HUES6 (cell line): ENCODE data around the gene TFB1M.

Experiments used
- H3K27ac ChIP-seq: 2 replicates; pipeline ENCODE4 v1.7.0; 2013; ENCODE audit warnings: low read depth, mild to moderate bottlenecking, low read length, inconsistent platforms
- H3K27me3 ChIP-seq: 2 replicates; pipeline ENCODE4 v1.6.1; 2013; ENCODE audit warnings: low read length; ENCODE audit not compliant: control insufficient read depth, insufficient read depth
- H3K36me3 ChIP-seq: 2 replicates; pipeline ENCODE4 v1.6.1; 2013; ENCODE audit warnings: low read length; ENCODE audit not compliant: control insufficient read depth, insufficient read depth
- H3K4me1 ChIP-seq: 2 replicates; pipeline ENCODE4 v1.6.1; 2013; ENCODE audit warnings: low read length; ENCODE audit not compliant: control insufficient read depth, insufficient read depth
- H3K4me3 ChIP-seq: 2 replicates; pipeline ENCODE4 v1.5.1; 2013; ENCODE audit warnings: low read depth, low read length
- H3K9ac ChIP-seq: one replicate; pipeline ENCODE4 v1.6.1; 2013; ENCODE audit warnings: mild to moderate bottlenecking, low read length
- H3K9me3 ChIP-seq: 2 replicates; pipeline ENCODE4 v1.6.1; 2013; ENCODE audit warnings: low read depth, low read length; ENCODE audit not compliant: control insufficient read depth, insufficient read depth

TFB1M gene

GRCh38 chr6:155248008-155249001, 66.0 kb downstream of the TFB1M start:
- no peaks in the 10 kb centered on the region for H3K27me3 ChIP-seq
- peaks cover 51% of the 10 kb centered on the region for H3K36me3 ChIP-seq
- peak overlapping the region; percentile 20; the same call in 1 of the 2 replicates for H3K27ac ChIP-seq
- H3K4me1 ChIP-seq = peaks cover 15% of the 10 kb centered on the region; the same call in 1 of the 2 replicates
- H3K9ac ChIP-seq = peak overlapping the region; percentile 21
- H3K4me3 ChIP-seq = no peak overlapping the region
- no peaks in the 10 kb centered on the region for H3K9me3 ChIP-seq

- peak overlapping the region; percentile 21 for H3K9ac ChIP-seq
- H3K27ac ChIP-seq = no peak overlapping the region
- peaks cover 50% of the 10 kb centered on the region for H3K36me3 ChIP-seq
- no peaks in the 10 kb centered on the region for H3K27me3 ChIP-seq
- no peak overlapping the region for H3K4me3 ChIP-seq
- no peaks in the 10 kb centered on the region for H3K9me3 ChIP-seq
- H3K4me1 ChIP-seq = peaks cover 8% of the 10 kb centered on the region; the same call in 1 of the 2 replicates
Measured at GRCh38 chr6:155247618-155248007, 66.7 kb downstream of the TFB1M start.

GRCh38 chr6:155246825-155247224, 67.5 kb downstream of the TFB1M start:
- Histone ChIP-seq H3K27me3 (no peaks in the 10 kb centered on the region), H3K27ac (no peak overlapping the region), H3K36me3 (peaks cover 44% of the 10 kb centered on the region), H3K4me3 (no peak overlapping the region), H3K4me1 (peaks cover 4% of the 10 kb centered on the region; the same call in 1 of the 2 replicates), H3K9ac (no peak overlapping the region), H3K9me3 (no peaks in the 10 kb centered on the region)

GRCh38 chr6:155245831-155246230, 68.5 kb downstream of the TFB1M start:
- Histone ChIP-seq H3K4me1 (peaks cover 4% of the 10 kb centered on the region; the same call in 1 of the 2 replicates), H3K9me3 (no peaks in the 10 kb centered on the region), H3K9ac (no peak overlapping the region), H3K27me3 (no peaks in the 10 kb centered on the region), H3K36me3 (peaks cover 37% of the 10 kb centered on the region), H3K4me3 (no peak overlapping the region), H3K27ac (no peak overlapping the region)

- Histone ChIP-seq H3K27ac (no peak overlapping the region), H3K4me1 (peaks cover 4% of the 10 kb centered on the region; the same call in 1 of the 2 replicates), H3K9ac (no peak overlapping the region), H3K4me3 (no peak overlapping the region), H3K9me3 (peaks cover under 1% of the 10 kb centered on the region; the same call in 1 of the 2 replicates), H3K36me3 (peaks cover 35% of the 10 kb centered on the region), H3K27me3 (no peaks in the 10 kb centered on the region)
Measured at GRCh38 chr6:155245193-155245592, 69.1 kb downstream of the TFB1M start.

- Histone ChIP-seq H3K36me3 (peaks cover 33% of the 10 kb centered on the region), H3K4me1 (peaks cover 4% of the 10 kb centered on the region; the same call in 1 of the 2 replicates)
Measured at GRCh38 chr6:155244434-155244833, 69.8 kb downstream of the TFB1M start.

GRCh38 chr6:155241966-155242365, 72.3 kb downstream of the TFB1M start:
- no peaks in the 10 kb centered on the region for H3K27me3 ChIP-seq
- H3K36me3 ChIP-seq = peaks cover 30% of the 10 kb centered on the region
- no peak overlapping the region for H3K9ac ChIP-seq

More at GRCh38 chr6:155244434-155244833, 69.8 kb downstream of the TFB1M start:
- no peak overlapping the region for H3K27ac ChIP-seq
- H3K9me3 ChIP-seq = peaks cover 8% of the 10 kb centered on the region
- no peaks in the 10 kb centered on the region for H3K27me3 ChIP-seq
- no peak overlapping the region for H3K4me3 ChIP-seq
- H3K9ac ChIP-seq = no peak overlapping the region

GRCh38 chr6:155240905-155241600, 73.2 kb downstream of the TFB1M start:
- no peak overlapping the region for H3K4me3 ChIP-seq

More at GRCh38 chr6:155241966-155242365, 72.3 kb downstream of the TFB1M start:
- Histone ChIP-seq H3K4me3 (no peak overlapping the region), H3K27ac (no peak overlapping the region), H3K4me1 (no peaks in the 10 kb centered on the region), H3K9me3 (peaks cover 33% of the 10 kb centered on the region)

GRCh38 chr6:155237613-155238012, 76.7 kb downstream of the TFB1M start:
- Histone ChIP-seq H3K36me3 (peaks cover 13% of the 10 kb centered on the region), H3K27ac (no peak overlapping the region), H3K4me3 (no peak overlapping the region), H3K4me1 (no peaks in the 10 kb centered on the region), H3K9ac (no peak overlapping the region), H3K9me3 (peaks cover 37% of the 10 kb centered on the region), H3K27me3 (no peaks in the 10 kb centered on the region)

More at GRCh38 chr6:155240905-155241600, 73.2 kb downstream of the TFB1M start:
- Histone ChIP-seq H3K27me3 (no peaks in the 10 kb centered on the region), H3K9ac (no peak overlapping the region), H3K4me1 (no peaks in the 10 kb centered on the region), H3K9me3 (peaks cover 37% of the 10 kb centered on the region), H3K27ac (no peak overlapping the region), H3K36me3 (peaks cover 24% of the 10 kb centered on the region)

GRCh38 chr6:155235087-155235486, 79.2 kb downstream of the TFB1M start:
- Histone ChIP-seq H3K4me1 (no peaks in the 10 kb centered on the region), H3K36me3 (peaks cover 7% of the 10 kb centered on the region), H3K4me3 (no peak overlapping the region), H3K9me3 (peaks cover 37% of the 10 kb centered on the region), H3K9ac (no peak overlapping the region), H3K27ac (no peak overlapping the region), H3K27me3 (no peaks in the 10 kb centered on the region)
